NCI-H128 (cell line): Measurements from ENCODE around the gene OVOL1.

Experiments
- DNase-seq: peaks from one replicate; lab custom pipeline; 2025; ENCODE audit not compliant: unreplicated experiment; lab: John Stamatoyannopoulos, UW

OVOL1 gene

DNA sequence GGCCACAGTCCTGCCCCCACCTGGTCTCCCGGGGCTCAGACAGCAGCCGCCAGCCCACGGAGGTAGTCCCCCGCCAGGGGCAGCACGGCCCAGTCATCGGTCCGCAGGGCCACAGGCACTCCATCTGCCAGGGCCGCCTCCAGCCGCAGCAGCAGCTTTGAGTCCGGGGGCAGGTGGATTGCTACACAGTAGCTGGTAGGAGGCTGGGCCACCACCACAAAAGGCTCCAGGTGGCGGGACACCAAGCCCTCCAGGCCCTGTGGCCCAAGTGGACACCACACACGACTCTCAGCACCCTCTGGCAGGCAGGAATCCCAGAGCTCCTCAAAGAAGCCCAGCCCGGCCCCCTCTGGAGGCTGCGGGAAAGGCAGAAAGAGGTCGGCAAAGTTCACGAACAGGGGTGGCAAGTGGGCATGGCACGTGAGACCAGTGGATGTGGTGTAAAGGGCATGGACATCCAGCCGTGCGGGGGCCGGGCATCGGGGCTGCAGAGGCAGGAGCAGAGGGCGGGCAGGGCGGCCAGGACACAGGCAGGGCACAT is 9.0 kb upstream of the OVOL1 start:
- DNase-seq, result no peak

DNA sequence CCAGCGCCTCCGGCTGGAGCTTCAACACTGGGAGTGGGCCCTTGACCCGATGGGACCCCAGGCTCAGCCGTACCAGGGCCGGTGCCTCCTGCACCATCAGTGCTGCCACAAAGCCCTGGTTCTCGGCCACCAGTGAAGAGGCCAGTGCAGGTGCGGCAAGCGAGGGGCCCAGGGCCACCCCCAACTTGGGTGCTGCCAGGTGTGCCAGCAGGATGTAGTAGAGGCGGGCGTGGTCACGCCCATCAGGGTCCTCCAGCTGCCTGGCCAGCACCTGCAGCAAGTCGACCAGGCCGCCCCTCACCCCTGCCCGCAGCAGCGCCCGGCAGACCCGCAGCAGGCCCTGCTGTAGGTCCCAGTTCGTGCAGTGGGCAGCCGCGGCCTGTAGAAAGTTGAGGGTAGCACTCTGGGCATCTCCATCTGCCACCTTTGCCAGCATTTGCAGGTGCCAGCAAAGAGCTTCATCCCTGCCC is 8.4 kb upstream of the OVOL1 start:
- DNase-seq, result no peak

- no peak for DNase-seq
Measured at GRCh38 chr11:65778901-65779668, 7.8 kb upstream of the OVOL1 start.

- no peak for DNase-seq
Measured at GRCh38 chr11:65779669-65779918, 7.3 kb upstream of the OVOL1 start.

- no peak for DNase-seq
Measured at GRCh38 chr11:65779919-65780769, 6.7 kb upstream of the OVOL1 start.

GRCh38 chr11:65780770-65781151 is 6.1 kb upstream of the OVOL1 start, which contains the start of gene AP5B1:
TSS of gene AP5B1 (minus strand) at chr11:65780976. CDS start at chr11:65780591, 385 bp downstream.
- DNase-seq, result peak; percentile 29

GRCh38 chr11:65781152-65781961 is 5.5 kb upstream of the OVOL1 start:
- DNase-seq, result no peak

DNA sequence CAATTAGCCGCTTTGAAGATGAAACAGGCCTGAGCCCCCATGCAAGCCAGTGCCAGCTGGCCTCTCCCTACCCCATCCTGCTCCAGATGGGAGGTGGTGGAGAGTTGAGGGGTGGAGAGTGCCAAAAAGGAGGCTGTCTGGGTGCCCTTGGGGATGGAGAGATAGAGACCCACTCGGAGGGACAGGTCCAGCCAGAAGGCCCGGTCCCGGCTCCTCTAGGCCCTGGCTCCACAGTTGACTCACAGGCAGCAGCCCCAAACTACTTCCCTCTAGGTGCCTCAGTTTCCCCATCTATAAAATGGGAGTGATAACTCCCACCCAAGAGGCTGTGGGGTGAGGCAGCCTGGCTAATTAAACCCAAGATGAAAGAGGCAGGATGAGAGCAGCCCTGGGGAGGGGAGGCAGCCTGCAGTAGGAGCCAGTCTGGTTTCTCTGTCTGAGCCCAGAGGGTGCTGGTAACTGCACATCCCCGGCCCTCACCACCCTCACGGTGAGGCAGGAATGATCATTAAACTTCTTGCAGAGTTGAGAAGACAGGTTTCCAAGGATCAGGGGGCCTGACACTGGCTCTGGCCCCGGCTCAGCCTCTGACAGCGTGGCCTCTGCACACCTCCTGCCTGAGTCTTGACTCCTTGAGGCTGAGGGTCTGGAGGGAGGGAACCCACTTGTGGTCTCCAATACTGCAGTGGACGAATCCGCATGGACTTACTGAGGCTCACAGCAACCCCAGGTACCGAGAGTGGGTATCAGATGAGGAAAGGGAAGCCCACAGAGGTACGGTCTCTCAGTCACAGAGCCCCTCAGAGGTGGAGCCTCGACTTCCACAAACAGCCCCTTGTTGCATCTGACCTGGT is 4.7 kb upstream of the OVOL1 start:
- DNase-seq, result no peak

DNA sequence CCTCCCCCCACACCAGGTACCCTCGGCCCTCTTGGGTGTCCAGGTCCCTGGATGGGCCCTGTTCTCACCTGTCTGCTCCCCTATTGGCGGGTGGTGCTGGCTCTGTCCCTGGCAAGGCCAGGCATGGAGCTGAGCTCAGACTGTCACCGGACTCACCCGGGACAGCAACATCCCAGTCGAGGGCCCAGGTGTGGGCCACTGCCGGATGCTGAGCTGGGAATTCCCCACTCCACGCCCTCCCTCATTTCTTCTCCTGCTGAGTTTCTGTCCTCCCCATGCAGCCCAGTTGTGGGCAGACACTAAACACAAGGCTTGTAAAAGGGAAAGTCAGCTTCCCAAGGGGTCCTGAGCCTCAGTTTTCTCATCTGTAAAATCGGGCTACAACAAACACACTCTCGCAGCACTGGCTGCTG is 4.0 kb upstream of the OVOL1 start:
- no peak for DNase-seq

- no peak for DNase-seq
Measured at GRCh38 chr11:65785319-65786007, 1.4 kb upstream of the OVOL1 start.

DNA sequence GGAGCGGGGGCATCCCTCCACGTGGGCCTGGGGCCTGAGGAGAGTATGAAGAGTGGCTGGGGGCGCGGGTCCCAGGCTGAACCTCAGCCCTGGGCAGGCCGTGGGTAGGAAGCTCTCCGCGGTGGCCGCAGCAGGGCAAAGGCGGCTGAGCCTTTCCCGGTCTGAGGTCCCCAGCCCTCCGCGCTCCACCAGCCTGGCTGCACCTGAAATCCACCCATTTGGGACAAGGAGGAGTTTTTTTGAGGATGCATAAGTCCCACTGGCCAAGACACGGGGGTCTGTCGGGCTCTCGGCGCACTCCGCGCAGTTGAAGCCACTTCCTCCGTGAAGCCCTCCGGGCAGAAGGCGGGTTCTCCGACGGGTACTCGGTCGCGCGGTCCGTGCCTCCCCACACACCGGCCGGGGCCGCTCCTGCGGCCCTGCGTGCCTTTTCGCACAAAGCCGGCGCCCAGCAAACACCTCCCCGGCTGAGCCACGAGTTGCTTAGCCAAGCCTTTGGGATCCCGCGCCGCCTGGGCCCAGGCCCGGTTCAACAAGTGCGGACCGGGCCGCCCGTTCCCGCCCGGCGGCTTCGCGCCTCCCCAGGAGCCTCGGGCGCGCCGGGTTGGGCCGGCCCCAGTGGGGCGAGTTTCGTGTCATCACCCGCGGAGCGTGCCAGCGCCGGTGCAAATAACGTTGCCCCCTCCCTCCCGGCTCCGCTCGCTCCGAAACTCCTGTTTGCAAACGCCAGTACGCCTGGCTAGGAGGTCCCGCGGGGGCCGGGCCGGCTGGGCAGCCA is 666 bp upstream of the OVOL1 start:
- no peak for DNase-seq

GRCh38 chr11:65787649-65788622 is 1.1 kb downstream of the OVOL1 start:
- no peak for DNase-seq

- DNase-seq, result no peak
Measured at GRCh38 chr11:65788821-65789220, 2.0 kb downstream of the OVOL1 start.

- no peak for DNase-seq
Measured at GRCh38 chr11:65789230-65790103, 2.6 kb downstream of the OVOL1 start.

DNA sequence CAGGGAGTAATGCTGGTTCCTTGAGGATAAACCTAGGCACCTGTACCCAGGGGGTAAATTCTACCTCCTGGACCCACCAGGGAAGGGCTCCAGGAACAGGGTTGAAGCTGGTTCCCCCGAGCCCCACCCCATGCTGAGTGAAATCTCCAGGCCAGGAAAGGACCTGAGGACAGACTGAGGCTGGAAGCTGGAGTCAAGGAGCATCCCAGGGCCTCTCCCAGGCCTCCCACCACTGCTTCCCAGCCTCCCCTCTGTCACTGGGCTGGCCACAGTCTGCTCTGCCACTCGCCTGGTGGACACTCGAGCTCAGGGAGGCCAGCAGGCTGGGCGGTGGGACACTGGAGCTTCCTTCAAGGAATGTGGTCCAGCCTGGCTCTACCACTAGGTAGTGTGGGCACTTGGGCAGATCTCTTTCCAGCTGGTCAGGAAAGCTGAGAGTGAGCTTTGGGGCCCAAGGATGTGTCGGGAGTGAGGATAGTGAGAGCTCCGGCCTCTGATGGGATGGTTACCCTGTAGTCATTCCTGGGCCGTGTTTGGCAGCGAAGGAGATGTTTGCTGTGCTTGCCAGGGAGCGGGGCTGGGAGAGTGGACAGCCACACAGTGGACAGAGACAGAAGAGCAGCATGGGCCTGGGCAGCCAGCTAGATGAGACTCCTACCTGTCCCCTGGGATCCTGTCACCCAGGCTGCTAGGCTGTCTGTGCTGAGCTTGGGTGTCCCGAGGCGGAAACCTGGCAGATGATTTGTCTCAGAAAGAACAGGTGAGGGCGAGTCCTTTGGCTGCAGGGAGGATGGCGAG is 3.4 kb downstream of the OVOL1 start:
- no peak for DNase-seq
